Fibroblast of skin of right biceps (primary cell): Measurements from ENCODE around the gene NFKB2.
A peak's percentile ranks its signal among the peaks of the same experiment; 100 is the strongest.

Experiments
- DNase-seq: peaks from one replicate; pipeline ENCODE4 v3.0.0-alpha.2; 2013

Gene NFKB2

DNA sequence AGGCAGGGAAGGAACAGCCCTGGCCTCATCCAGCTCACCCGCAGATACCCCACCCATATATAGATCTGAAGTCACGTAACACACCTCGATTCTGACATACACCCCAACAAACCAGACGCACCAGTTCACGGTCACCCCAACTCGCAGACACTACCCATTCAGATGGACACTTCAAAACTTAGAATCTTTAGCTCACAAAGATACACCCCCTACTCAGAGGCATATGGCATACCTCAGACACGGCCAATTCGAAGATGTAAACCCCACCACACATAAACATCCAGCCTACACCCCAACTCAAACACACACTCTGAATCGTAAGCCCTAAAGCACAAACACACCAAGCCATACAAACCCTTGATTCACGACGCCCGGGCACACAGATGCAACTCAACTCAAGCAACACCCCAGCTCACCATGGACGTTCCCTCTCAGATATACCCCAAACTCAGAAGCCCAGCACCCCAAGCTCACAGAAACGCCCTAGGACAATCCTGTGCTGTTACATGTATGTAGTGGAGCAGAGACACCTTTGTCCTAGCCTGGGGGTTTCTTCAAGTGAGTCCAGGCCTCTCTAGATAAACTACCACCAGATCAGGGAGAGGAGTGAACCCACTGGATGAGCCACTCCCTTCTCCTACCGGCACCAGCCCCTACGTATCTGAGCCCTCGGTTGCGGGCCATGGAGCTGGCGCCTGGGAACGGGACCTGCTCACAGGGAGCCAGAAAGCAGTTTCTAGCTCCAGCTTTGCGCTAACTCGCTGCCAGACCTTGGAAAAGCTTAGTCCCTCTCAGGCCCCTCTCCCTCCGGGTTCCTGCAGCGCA, 14.3 kb downstream of the NFKB2 start:
- DNase-seq, result no peak

DNA sequence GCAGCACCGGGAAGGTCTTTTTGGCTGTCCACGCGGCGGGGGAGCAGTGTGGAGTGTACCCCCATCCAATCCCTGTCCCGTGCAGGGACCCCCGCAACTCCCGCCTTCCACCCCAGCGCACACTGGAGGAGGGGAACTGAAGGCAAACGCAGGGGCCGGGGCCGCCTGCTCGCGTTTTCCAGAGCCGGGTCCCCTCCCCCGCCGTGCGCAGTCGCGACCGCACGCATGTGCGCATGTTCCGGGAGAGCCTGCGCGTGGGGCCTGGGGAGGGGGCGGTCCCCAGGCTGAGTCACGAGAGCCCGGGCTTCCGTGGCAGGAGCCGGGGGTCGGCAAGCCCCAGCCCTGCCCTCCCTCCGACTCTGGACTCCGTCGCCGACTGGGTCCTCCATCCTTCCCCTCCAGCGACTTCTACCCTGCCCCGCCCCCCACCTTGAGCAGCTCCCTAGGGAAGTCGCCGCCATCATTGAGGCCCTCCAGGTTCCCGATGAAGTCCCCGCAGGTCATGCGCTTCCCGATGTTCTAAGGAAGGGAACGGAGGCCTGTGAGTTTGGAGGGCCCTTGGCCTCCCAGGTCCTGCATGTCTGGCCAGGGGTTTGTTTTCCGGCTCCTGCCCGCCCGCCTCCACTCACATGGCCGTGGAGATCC, 15.0 kb downstream of the NFKB2 start:
- DNase-seq, result peak; percentile 41

DNA sequence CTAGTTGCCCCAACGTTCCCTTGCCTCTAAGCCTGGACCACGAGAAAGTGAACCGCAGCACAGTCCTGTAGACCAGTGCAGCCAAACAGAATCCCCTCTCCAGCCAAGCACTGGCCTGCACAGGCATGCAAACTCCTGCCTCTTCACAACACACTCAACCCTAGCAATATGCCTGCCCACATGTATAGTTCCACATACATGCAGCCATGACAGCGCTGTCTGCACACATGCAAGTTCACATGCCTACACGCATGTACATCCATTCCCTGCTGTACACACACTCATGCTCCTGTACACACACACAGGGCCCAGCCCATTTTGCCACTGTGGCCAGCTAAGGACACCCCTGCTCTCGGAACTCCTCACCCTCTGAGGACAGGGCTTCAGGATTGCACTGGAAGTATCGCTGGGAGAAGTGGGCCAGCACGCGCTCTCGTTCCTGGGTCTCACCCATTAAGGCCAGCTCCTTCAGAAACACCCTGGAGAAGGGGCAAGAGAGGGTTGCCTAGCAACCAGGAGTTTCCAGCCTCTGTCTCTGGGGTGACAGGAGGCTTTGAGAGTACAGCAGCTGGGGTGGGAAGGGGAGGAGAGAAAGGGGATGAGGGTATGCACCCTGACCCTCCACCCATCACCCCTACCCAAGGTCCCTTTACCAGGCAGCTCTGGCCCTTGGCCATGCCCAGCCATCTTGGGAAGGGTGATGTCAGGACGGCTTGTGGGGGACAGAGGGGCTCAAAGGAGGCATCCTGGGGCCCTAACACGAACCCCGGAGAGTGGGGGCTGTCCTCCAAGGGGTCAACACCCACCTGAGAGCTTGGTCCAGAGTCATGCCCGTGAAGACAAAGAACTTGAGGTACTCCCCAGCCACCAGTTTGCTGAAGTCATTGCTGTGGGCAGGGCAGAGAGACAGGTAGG, 16.1 kb downstream of the NFKB2 start:
- no peak for DNase-seq

DNA sequence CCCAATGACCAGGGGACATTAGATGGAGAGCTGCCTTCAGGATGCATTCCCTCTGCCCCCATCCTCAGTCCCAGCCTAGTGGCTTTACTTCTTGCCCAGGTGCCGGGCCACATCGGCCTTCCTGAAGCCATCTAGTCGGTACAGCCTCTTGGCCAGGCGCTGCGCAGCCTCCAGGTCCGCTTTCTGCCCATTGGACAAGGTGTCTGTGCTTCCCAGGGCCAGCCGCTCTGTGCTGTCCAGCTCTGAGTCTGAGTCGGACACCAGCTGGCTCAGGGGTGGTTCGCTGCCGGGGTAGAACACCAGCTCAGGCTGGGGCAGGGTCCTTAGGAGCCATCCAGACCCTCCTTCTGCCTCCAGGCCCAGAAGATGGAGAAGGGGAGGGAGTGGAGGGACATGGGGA, 16.8 kb downstream of the NFKB2 start:
- no peak for DNase-seq

DNA sequence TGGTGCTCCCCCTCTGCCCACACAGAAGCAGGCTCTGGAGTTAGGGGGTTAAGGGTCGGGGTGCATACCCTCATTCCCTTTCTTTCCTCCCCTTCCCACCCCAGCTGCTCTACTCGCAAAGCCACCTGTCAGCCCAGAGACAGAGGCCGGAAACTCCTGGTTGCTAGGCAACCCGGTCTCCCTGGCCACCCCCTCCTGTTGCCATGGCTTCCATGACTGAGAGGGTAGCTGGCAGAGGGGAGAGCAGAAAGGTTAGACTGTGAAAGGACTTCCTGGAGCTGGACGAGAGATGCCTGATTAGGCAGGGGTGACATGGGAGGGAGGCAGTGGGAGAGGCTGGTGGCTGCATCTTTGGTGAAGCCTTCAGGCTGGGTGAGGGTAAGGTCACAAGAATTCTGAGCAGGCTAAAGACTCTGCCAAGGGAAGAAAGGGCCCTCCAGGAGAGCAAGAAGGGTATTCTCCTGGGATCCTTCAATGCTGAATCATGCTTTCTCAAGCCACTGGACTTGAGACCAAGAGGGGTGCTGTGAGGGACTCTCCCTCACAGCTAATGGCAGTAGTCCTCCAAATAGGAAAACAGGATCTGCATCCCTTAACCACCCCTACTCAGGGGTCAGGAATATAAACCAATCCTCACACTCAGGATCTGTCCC, 17.7 kb downstream of the NFKB2 start:
- DNase-seq, result no peak

DNA sequence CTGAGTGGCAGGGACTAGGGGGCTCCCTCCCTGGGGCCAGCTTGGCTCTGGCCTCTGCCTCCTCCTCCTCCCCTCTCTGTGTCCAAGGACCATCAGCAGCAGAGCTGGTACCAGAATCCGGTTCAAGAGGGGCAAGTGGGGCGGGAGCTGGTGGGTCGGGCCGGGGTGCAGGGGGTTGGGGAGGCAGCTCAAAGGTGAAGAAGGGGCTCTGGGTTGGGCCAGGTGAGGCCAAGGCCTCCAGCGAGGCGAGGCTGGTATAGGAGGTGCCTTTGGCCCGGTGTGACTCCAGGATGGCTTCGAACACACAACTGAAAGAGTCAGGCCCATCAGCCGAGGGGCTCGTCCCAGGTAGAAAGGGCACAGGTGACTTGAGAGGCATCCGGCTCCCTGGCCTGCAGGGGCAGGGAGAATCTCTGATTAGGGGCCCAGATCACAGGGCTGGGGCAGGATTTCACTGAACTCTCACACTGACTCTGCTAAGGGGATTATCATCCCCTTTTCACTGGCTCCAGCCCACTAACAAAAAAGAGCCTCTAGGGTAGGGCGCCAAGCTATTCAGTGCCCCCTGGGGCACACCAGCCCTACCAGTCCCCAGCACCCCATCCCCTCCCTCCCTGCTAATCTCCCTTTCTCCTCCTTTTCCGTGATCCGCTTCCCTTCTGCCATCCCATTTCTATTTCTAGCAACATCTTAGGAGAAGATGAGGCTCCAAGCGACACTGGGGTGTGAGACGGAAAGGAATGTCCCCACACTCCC, 18.5 kb downstream of the NFKB2 start:
- no peak for DNase-seq

DNA sequence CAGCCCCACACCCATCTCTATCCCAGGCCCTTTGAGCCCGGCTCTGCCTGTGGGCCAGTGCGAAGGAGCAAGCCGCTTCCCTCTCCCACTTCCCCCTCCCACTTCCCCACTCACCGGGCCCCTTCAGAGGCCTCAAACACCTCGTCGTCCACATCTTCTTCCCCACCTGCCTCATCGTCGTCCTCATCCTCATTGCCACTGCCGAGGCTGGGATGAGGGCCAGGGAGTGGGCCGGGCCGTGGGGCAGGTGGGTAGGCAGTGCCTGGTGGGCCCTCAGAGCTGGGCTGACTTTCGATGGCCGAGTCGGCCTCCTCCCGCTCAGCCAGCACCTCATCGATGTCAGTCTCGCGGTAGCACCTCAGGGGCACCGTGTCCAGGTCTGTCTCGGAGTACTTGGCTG, 19.2 kb downstream of the NFKB2 start:
- no peak for DNase-seq

DNA sequence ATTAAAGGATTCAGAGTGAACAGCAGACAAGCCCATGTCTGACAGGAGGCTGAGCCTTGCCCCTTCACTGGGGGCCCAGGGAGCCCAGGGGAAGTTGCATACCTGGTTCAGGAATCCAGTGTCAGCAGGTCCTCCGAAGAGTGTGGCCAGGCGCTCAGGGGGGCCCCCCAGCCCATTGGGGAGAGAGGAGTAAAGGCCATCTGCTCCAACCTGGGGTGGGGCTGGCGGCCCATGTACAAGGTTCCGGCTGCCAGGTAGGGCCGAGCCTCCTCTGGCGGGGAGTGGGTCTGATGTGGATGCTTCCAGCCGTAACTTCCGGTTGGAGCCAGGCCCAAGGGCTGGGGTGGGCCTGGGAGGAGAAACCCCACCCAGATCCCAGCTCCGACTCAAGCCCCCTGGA, 20.8 kb downstream of the NFKB2 start:
- no peak for DNase-seq

DNA sequence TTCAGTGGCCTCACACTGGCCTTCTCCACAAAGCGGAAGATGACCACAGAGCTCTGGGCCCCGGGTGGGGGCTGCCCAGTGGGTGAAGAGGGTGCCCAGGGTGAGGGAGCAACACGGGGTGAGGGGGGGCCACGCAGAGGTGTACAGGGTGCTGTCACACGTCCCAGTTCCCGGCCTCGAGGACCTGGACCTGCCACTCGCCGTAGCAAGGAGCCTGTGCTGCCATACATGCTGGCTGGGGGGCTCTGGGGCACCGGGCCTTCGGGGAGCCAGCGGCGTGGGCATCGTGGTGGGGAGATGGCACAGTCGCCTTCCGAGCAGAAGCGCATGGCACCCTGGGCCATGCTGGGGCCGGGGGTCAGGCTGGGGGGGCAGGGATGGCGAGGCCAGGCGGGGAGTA, 21.2 kb downstream of the NFKB2 start:
- DNase-seq, result no peak

DNA sequence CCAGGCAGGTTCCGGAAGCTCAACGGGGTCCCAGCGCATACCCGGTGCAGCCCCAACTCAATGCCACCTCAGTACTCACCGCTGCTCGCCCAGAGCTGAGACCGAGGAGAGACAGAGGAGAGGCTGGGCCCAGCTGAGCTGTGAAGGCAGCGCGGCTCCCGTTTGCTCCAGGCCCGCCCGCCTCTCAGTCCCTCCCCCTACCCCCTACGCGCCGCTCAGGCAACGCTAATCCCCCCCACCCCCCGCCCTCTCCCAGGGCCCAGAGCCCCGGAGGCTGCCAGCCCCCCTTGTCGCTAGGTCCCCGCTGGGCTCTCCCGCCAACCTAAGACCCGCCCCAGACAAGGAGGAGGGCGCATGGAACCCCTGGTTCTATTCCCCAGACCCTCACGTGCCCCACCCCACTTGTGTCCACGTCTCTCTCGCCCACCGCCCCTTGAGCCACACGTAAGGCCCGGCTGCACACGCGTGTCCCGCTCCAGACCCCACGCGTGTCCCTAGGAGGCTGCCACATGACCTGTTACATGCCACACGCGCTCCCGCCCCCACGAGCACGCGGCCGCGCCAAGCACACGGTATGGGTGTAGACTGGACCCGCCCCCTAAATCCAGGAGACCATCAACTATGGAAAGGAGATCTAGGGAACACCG, 23.2 kb downstream of the NFKB2 start, which contains the start of gene PSD:
PSD (minus strand) TSS at position 164 of the 647 bp plus-strand sequence. CDS start 1,747 bp downstream, outside the sequence.
- DNase-seq, result no peak

DNA sequence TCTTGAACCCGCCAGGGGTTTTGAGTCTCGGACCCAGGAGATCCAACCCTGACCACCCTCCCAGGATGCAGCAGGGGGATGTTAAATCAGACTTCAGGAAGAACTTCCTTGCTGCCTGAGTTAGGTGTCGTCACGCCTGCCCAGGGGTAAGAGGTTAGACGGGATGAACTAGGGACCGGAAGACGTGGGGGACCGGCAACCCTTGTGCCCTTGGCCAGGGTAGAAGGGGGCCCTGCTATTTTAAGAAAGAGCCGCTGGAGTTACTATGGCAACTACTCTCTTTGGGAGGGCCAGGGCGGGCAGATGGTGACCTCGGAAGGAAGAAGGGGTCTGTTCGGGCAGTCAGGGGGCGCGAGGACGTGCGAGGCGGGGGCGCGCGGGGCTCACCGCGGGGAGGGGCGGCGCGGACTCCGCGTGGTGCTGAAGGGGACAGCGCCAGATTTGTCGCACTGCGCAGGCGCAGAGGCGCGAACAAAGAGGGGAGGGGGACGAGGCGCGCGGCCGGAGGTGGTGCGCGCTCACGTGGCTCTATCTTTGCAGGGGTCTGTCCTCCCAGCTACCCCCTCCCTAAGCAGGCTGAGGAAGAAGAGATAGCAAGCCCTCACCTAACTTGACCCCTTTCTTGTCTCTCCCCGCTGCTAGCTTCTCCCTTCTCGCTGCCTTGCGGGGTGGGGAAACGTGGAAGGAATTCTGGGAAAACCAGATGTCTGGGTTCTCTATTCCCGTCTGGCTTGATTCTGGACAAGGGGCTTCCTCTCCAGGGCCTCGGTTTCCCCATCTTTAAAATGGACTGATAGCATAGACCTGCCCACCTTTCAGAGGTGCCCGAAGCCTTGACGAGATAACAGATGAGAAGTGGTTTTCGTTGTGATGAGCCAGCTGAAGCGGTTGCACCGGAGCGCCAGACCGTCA, 24.0 kb downstream of the NFKB2 start:
- peak; percentile 30 for DNase-seq

DNA sequence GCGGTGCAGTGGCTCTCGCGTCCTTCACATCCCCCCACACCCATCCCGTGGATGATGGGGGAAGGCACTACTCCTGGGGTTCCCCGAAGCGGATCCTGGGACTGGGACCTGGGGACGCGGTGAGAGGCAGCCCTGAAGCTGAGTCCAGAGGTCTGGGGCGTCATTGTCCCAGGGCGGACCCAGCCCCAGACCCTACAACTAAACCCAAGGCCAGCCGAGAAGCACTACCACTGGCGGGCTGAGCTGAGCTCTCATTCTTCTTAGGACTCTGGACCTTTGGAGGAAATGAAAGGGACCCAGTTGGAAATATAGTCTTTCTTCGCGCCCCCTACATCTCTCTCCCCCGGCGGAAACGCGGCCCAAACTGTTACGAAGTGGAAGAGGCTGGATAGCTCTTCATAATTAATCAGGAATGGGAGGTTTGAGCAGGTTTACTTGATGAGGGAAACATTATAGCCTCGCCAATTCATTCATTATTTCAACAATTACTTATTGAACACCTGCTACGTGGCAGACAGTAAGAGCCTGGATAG, 24.7 kb downstream of the NFKB2 start:
- DNase-seq, result no peak

DNA sequence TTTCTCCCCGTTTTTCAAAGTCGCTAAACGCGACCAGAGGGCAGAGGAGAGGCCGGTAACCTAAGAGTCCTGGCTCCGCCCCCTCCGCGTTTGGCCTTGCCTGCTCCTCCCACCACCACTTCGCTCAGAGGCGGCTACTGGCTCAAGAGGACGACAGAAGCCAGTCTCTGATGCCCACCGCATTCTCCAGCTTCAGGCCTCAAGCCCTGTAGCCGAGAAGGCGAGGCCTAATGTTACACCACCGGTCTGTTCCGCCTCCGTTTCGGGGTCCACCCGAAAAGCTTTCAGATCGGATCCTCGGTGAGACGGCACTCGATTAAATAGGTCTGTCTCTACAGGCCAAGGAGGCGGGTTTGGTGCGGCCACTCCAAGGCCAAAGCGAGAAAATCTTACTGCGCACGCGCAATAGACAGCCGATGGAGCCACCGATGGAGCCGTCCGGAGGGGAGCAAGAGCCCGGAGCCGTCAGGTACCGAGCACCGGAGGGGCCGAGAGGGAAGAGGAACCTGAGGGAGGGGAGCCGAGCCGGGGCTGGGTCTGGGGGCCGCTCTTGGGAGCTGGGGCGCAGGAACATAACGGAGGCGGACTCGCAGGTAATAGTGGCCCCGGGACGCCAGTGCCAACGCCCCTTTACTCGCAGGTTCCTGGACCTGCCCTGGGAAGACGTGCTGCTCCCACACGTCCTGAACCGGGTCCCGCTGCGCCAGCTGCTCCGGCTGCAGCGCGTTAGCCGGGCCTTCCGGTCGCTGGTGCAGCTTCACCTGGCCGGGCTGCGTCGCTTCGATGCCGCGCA, 25.4 kb downstream of the NFKB2 start, which contains the start of gene FBXL15:
FBXL15 (plus strand) TSS at position 123 of the 793 bp plus-strand sequence; CDS start at position 417, 294 bp downstream.
- peak; percentile 96 for DNase-seq

DNA sequence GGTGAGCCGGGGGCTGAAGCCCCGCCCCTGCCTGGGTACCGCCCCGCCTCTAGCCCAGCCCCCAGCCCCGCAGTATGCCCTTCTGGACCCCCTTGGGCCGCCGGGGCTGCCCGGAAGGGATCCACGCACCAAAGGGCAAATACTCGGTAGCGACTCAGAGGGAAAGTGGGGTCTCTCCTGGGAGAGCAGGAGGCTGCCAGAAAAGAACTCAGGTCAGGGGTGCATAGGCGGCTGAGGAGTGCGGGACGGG, 25.9 kb downstream of the NFKB2 start:
- no peak for DNase-seq

DNA sequence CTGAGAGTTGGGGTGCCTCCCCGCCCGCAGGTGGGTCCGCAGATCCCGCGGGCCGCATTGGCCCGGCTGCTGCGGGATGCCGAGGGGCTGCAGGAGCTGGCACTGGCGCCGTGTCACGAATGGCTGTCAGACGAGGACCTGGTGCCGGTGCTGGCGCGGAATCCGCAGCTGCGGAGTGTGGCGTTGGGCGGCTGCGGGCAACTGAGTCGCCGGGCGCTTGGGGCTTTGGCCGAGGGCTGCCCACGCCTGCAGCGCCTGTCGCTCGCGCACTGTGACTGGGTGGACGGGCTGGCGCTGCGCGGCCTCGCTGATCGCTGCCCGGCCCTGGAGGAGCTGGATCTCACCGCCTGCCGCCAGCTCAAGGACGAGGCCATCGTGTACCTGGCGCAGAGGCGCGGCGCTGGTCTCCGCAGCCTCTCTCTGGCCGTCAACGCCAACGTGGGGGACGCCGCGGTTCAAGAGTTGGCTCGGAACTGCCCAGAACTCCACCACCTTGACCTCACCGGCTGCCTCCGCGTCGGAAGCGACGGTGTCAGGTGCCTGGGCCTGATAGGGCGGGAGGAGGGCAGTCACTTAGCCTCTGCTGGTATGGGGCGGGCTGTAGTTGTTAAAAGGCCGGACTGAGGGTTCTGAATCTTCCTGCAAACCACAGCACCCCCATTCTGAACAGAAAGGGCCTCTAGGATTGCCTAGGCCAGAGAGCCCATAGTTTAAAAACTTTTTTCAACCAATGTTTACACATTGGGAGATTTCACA, 26.4 kb downstream of the NFKB2 start:
- DNase-seq, result no peak

DNA sequence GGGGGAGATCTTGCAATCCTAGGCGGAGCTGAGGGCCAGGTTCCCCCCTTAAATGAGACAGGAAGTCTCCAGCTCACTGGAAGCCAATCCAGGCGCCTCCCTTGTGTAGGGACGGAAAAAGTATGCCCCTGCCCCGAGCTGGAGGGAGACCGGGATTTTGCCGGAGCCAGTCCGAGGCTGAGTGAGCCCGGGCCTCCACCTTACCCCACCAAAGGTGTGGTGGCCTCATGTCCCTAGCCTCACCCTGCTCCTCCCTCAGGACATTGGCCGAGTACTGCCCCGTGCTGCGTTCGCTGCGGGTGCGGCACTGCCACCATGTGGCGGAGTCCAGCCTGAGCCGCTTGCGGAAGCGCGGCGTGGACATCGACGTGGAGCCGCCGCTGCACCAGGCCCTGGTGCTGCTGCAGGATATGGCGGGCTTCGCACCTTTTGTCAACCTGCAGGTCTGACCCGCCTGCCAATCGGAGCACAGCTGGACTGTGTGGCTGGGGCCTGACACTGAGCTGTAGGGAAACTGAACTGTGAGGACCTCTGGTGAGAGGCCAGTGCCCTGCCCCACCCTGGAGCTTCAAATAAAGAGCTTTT, 27.1 kb downstream of the NFKB2 start:
- DNase-seq, result peak; percentile 57

DNA sequence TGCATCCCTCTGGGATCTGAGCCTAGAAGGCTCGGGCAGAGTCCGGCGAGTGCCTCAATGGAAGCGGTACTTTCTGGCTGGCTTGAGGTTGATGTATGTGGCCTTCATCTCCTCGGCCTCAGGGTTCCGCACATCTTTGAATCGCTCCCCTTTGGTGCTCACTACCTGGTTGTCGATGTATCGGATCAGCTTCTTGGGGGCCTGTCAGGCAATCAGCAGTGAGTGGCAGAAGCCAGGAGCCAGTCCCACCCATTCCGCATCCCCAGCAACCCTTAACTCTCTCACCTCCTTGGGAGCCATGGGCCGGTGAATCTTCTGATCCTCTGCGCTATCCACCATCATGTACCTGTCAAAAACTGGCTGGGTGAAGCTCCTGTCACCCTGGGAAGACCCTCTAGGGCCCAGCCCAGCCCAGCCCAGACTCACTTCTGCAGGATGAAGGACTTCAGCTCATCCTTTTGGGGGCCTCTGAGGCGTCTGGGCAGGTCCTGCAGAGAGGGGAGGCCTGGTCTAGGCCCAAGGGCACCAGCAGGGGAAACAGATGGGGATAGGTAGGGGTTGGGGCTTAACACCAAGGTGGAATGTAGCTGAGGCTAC, 28.0 kb downstream of the NFKB2 start:
- no peak for DNase-seq

DNA sequence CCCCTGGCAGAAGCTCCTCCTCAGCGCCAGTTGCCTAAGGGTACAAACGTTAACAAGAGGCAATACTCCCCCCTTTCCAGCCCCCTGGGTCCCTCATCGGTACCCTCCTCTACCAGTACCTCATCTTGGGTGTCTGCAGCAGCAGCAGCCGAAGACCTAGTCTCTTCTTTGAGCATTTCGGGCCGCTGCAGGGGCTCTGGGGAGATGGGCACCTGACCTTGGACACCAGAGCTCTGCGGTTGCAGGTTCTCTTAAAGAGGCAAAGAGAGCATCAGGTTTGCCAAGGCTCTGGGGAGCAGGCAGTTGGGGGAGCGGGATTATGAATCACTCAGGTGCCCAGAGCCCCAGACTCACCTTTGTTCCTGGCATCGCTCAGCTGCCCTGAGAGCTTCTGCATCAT, 28.6 kb downstream of the NFKB2 start:
- DNase-seq, result no peak
